Activated naive CD4-positive, alpha-beta T cell treated with anti-CD3 and anti-CD28 coated beads, Interleukin-2, amount 50 U/mL, for 72 hours (primary cell): ENCODE results near the gene CALN1. TPM values are rescaled to one million over a fixed set of nuclear protein-coding genes. Genes with fewer than 3 reads are reported as not detected.
"Not testable (repeated sequence)": the region's sequence is repeated elsewhere in the genome, so short reads cannot be mapped to it uniquely, and the experiment has no call there.

Experiments used
- ATAC-seq, 2 donors: fragments of 150-1000 bp; cut with Tn5 transposase; 2 replicates each; pipeline ENCODE4 v1.10.0; 2021; ENCODE audit warnings: mild to moderate bottlenecking in 2 of 2, moderate library complexity in 2 of 2
- DNase-seq, 2 donors: peaks; one replicate each; pipeline ENCODE4 v3.0.0; 2021 to 2022; ENCODE audit warnings: low spot score in 2 of 2
- H3K27ac Mint-ChIP-seq, 2 donors: one replicate each; pipeline ENCODE4 v1.8.0; 2022; ENCODE audit warnings: mild to moderate bottlenecking in 2 of 2, mixed read lengths in 2 of 2
- H3K36me3 Mint-ChIP-seq, 2 donors: one replicate each; pipeline ENCODE4 v1.8.0; 2022; ENCODE audit warnings: mixed read lengths in 2 of 2
- H3K9me3 Mint-ChIP-seq, 2 donors: one replicate each; pipeline ENCODE4 v1.8.0; 2022; ENCODE audit warnings: mixed read lengths in 2 of 2
- total RNA-seq, 2 donors: library from RNA; stranded (reverse); gene quantifications; one replicate each; pipeline ENCODE4 v1.2.3, GENCODE V29; 2022

CALN1 gene
- total RNA-seq, 2 donors from 2014 or later: not detected

DNA sequence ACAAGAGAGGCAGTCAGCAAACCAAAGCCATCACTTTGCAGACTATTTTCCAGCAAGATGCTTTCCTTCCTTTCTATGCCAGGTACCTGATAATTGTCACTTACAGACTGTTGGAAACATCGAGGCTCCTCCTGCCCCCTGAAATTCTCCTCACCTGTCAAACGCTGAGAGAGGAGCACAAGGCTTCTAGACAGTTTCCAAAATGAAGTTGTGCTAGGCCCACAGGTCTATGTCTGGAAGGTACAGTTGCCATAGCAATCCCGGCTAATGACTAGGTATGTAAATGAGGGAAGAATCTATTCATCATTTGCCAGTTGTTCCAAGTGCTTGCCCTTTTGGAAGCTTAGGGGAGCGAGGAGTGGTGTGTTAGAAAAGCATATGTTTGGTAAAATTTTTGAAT is 334.4 kb downstream of the CALN1 start:
- Mint-ChIP-seq H3K9me3 (peaks cover 8 to 15% of the 10 kb centered on the region in 2 donors), H3K27ac (no peak overlapping the region), H3K36me3 (no peaks in the 10 kb centered on the region)
- ATAC-seq: no peak
- no peak for DNase-seq

DNA sequence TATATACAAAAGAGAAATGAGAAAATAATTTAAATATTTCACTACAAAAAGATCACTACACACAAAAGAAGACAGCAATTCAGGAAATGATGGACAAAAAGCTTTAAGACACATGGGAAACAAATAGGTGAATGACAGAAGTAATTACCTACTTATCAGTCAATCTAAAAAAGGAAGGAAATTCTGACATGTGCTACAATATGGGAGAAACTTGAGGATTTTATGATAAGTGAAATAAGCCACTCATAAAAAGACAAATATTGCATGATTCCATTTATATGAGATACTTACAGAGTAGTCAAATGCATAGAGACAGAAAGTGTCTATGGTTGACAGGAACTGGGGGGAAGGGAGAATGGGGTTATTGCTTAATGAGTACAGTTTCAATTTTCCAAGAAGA is 339.2 kb downstream of the CALN1 start:
- H3K36me3 Mint-ChIP-seq: peaks cover 0 to 12% of the 10 kb centered on the region in 2 donors
- H3K9me3 Mint-ChIP-seq: peaks cover 23 to 24% of the 10 kb centered on the region in 2 donors
- ATAC-seq: no peak

DNA sequence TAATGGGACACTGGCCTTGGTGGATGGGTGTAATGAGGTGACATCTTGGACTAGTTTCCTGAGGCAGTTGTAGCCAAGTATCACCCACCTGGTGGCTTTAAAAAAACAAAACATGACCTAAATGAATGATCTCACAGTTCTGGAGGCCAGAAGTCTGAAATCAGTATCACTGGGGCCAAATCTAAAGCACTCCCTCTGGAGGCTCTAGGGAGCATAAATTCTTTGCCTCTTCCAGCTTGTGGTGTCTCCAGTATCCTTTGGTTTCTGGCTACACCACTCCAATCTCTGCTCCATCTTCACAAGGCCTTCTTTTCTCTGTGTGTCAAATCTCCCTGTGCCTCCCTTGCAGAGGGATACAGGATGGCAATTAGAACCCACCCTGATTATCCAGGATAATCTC is 342.9 kb downstream of the CALN1 start:
- Mint-ChIP-seq H3K27ac (no peak overlapping the region), H3K9me3 (peaks cover 19 to 20% of the 10 kb centered on the region in 2 donors), H3K36me3 (peaks cover 0 to 12% of the 10 kb centered on the region in 2 donors)
- no peak for ATAC-seq
- DNase-seq: no peak

More for the DNA sequence above, 339.2 kb downstream of the CALN1 start:
- no peak for DNase-seq
- H3K27ac Mint-ChIP-seq: no peak overlapping the region

DNA sequence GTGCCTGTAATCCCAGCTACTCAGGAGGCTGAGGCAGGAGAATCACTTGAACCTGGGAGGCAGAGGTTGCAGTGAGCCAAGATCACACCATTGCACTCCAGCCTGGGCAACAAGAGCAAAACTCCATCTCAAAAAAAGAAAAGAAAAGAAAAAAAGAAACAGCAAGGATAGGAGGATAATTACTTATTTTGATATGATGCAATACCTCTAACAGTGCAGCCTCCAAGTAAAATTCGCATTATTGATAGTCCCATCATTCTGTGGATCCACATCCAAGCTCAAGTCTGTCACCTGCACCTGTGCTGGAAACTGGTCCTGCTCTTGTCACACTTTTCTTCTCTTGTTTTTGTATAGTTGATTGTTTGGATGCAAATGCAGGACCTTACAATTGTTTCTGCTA is 346.4 kb downstream of the CALN1 start:
- not testable (repeated sequence) for H3K27ac Mint-ChIP-seq, ATAC-seq, DNase-seq
- Mint-ChIP-seq H3K36me3 (peaks cover 0 to 10% of the 10 kb centered on the region in 2 donors), H3K9me3 (peaks cover 15% of the 10 kb centered on the region in 2 donors)

DNA sequence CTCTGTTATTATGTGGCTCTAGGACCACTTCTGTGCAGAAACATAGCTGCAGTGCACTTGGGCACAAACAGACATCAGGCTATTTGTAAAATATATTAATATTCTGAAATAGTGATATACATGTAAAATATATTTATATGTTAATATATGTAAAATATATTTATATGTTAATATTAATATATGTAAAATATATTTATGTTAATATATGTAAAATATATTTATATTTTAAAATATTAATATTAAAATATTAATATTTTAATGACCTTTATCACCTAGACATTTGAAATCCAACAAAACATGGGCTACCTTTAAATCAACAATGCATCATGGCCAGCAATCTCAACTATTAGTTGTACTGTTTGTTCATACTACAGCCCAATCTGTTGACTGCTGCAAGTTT is 347.2 kb downstream of the CALN1 start:
- no peak for DNase-seq
- ATAC-seq: no peak
- peaks cover 0 to 8% of the 10 kb centered on the region in 2 donors for H3K36me3 Mint-ChIP-seq
- H3K27ac Mint-ChIP-seq: no peak overlapping the region
- H3K9me3 Mint-ChIP-seq: peaks cover 13 to 21% of the 10 kb centered on the region in 2 donors

DNA sequence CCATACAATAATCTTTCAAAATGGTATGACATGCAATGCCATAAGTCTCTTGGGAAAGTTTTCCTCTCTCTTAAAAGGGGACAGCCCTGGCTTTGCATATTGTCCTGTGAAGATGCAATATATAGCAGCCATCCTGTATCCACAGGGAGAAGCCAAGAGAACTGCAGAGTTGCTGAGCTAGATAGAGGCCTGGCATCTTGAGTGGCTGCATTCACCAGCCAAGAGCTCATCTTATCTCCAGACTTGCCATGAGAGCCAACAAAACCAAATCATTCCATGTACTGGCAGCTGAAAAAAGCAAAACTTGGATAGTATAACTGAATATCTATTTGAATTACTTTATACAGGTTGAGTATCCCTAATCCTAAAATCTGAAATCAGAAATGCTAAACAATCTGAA is 348.8 kb downstream of the CALN1 start:
- ATAC-seq (no peak), DNase-seq (no peak)
- H3K27ac Mint-ChIP-seq: no peak overlapping the region
- H3K36me3 Mint-ChIP-seq: peaks cover 0 to 8% of the 10 kb centered on the region in 2 donors
- H3K9me3 Mint-ChIP-seq: peaks cover 9 to 21% of the 10 kb centered on the region in 2 donors

DNA sequence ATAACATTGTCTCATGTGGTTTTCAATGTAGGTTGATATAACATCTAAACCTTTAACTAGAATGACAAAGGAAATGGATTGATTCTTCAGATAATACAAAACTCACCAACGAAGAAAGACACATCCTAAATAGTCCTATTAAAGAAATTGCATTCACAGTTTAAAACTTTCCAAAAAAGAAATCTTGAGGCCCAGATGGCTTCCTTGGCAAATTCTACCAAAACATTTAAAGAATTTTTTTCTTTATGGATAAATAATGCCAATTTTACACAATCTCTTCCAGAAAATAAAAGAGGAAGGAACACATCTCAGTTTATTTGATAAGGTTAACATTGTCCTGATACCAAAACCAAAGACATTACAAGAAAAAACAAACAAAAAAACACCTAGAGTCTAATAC is 349.5 kb downstream of the CALN1 start:
- no peak for DNase-seq
- ATAC-seq: no peak
- H3K9me3 Mint-ChIP-seq: peaks cover 13 to 21% of the 10 kb centered on the region in 2 donors
- peaks cover 0 to 8% of the 10 kb centered on the region in 2 donors for H3K36me3 Mint-ChIP-seq
- no peak overlapping the region for H3K27ac Mint-ChIP-seq

DNA sequence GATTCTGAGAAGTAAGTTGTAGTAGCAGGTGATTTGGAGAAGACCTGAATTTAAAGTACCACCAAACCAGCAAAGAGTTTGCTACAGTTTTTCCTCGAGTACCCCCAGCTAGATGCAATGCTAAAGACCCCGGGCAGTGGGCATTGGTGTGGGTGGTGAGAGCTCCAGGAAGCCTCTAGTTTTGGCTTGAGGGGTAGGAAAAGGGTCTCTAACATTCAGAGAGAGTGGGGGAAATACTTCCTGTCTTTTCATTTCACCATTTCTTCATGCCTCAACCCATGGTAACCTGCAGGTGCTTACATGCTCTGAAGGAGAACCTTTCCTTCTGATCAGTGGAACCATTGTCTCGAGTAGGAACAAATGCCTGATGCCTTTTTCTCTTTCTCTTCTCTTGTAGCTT is 352.2 kb downstream of the CALN1 start:
- DNase-seq (no peak), ATAC-seq (no peak)
- Mint-ChIP-seq H3K36me3 (peaks cover 0 to 9% of the 10 kb centered on the region in 2 donors), H3K9me3 (peaks cover 14 to 18% of the 10 kb centered on the region in 2 donors), H3K27ac (no peak overlapping the region)

DNA sequence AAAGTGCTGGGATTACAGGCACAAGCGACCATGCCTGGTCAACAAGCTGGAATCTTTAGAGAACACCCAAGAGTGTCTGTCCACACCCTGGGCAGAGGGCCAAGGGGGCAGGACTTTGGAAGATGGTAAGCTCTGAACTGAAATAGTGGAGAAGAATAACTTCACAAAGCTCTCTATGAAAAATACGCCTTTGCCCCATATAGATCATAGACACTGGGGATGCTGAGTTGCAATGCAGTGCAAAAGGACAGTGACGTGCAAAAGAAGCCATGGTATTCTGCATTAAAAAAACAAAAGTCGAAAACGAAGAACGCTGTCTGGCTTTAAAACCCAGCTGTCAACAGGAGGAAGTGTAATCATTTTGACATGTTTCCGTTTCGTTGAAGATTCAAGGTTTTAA is 353.6 kb downstream of the CALN1 start:
- H3K9me3 Mint-ChIP-seq: peaks cover 18 to 24% of the 10 kb centered on the region in 2 donors

GRCh38 chr7:72057796-72058195 is 354.3 kb downstream of the CALN1 start:
- ATAC-seq (no peak), DNase-seq (no peak)
- Mint-ChIP-seq H3K27ac (no peak overlapping the region), H3K9me3 (peaks cover 18 to 24% of the 10 kb centered on the region in 2 donors), H3K36me3 (peaks cover 0 to 14% of the 10 kb centered on the region in 2 donors)

More for the DNA sequence above, 353.6 kb downstream of the CALN1 start:
- no peak overlapping the region for H3K27ac Mint-ChIP-seq
- DNase-seq (no peak), ATAC-seq (no peak)
- H3K36me3 Mint-ChIP-seq: peaks cover 0 to 14% of the 10 kb centered on the region in 2 donors

DNA sequence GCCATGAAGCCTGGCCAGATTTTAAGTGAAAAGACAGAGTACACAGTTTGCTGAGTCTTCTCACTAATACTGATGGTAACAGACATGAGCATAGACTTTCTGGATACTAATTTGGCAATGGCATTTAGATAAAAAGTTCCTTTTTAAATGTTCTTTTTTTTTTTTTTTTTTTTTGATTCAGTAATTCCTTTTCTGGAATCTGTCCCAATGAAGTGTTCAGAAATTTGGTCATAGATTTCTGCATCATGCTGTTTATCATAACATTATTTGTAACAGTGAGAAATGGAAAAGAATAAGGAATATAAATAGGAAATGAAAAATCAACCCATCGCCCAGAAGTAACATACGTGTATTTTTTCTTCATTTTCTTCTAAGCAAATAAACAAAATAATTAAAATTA is 354.9 kb downstream of the CALN1 start:
- Mint-ChIP-seq H3K27ac (no peak overlapping the region), H3K9me3 (peaks cover 18 to 24% of the 10 kb centered on the region in 2 donors), H3K36me3 (peaks cover 0 to 14% of the 10 kb centered on the region in 2 donors)
- DNase-seq (no peak), ATAC-seq (no peak)

DNA sequence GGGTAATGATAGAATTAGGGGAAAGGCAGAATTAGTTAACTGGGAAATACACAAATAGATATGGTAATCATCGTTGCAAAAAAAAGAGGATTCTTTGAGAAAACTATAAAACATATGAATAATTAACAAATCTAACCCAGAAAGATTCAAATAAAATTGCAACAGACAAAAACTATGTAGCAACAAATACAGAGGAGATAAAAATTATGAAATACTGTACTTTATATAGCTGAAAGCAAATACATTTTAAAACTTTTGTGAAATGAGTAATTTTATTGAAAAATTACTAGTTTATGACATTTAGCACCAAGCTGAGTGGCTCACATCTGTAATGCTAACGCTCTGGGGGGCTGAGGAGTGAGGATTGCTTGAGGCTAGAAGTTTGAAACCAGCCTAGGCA is 356.7 kb downstream of the CALN1 start:
- no peak for ATAC-seq
- DNase-seq: no peak
- H3K27ac Mint-ChIP-seq: no peak overlapping the region
- H3K36me3 Mint-ChIP-seq: peaks cover 0 to 6% of the 10 kb centered on the region in 2 donors
- peaks cover 9% of the 10 kb centered on the region in 2 donors for H3K9me3 Mint-ChIP-seq

DNA sequence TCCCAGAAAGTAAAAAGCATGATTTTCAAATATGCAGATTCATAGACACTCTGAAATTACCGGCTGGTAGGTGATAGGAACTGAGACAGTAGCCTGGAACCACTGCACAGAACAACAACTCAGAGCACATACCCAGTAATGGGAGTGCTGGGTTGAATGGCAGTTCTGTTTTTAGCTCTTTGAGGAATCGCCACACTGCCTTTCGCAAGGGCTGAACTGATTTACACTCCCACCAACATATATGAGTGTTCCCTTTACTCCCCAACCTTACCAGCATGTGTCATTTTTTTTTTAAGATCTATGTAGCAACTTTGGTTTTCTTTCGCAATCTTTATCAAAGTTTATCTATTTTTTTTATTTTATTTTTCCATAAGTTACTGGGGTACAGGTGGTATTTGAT is 358.8 kb downstream of the CALN1 start:
- DNase-seq (no peak), ATAC-seq (no peak)
- Mint-ChIP-seq H3K9me3 (peaks cover 6 to 13% of the 10 kb centered on the region in 2 donors), H3K27ac (no peak overlapping the region), H3K36me3 (peaks cover 0 to 6% of the 10 kb centered on the region in 2 donors)

DNA sequence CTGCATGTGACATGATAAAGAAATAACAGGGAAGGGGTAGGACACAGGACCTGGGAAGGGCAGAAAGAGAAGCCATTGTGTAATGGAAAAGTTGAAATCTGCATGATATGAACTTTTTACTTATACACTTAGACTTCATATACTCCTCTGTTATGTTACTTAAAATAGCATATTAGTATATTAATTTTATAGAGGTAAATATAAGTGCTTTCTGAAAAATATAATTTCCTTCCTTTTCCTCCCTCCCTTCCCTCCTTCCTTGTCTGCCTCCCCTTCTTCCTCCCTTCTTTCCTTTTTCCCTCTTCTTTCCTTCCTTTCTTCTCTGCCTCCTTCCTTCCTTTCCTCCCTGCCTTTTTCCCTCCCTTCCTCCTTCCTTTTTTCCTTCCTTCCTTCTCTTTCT is 363.7 kb downstream of the CALN1 start:
- H3K27ac Mint-ChIP-seq: no peak overlapping the region
- no peaks in the 10 kb centered on the region for H3K36me3 Mint-ChIP-seq
- H3K9me3 Mint-ChIP-seq: peaks cover 7 to 8% of the 10 kb centered on the region in 2 donors
- DNase-seq (no peak), ATAC-seq (no peak)

DNA sequence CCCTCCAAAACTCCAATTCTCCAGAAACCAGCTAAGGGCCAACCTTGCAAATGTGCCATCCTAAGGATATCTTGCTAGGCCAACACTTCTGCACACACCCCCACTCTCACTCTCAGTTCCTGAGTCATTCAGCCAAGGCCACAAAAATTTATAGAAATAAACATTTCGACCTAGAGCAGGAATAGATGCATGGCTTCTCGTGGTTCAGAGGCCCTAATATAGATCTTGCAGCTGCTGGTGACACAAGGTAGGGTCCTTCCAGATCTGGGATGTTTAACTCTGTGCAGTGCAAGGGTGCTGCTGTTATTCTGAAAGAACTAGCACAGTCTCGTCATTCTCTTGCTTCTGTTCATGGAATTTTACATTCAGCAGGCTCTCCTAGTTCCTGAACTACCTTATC is 369.3 kb downstream of the CALN1 start:
- H3K9me3 Mint-ChIP-seq: peaks cover 13 to 14% of the 10 kb centered on the region in 2 donors
- ATAC-seq: no peak
- DNase-seq: no peak
- H3K27ac Mint-ChIP-seq: no peak overlapping the region
- H3K36me3 Mint-ChIP-seq: peaks cover 0 to 5% of the 10 kb centered on the region in 2 donors

GRCh38 chr7:72040641-72041040 is 371.5 kb downstream of the CALN1 start:
- H3K9me3 Mint-ChIP-seq: peaks cover 13 to 18% of the 10 kb centered on the region in 2 donors
- DNase-seq (no peak), ATAC-seq (no peak)
- H3K27ac Mint-ChIP-seq: no peak overlapping the region
- H3K36me3 Mint-ChIP-seq: peaks cover 0 to 5% of the 10 kb centered on the region in 2 donors

- no peak overlapping the region for H3K27ac Mint-ChIP-seq
- no peak for ATAC-seq
- peaks cover 9 to 16% of the 10 kb centered on the region in 2 donors for H3K9me3 Mint-ChIP-seq
These were observed 372.7 kb downstream of the CALN1 start for GRCh38 chr7:72039460-72039859.

DNA sequence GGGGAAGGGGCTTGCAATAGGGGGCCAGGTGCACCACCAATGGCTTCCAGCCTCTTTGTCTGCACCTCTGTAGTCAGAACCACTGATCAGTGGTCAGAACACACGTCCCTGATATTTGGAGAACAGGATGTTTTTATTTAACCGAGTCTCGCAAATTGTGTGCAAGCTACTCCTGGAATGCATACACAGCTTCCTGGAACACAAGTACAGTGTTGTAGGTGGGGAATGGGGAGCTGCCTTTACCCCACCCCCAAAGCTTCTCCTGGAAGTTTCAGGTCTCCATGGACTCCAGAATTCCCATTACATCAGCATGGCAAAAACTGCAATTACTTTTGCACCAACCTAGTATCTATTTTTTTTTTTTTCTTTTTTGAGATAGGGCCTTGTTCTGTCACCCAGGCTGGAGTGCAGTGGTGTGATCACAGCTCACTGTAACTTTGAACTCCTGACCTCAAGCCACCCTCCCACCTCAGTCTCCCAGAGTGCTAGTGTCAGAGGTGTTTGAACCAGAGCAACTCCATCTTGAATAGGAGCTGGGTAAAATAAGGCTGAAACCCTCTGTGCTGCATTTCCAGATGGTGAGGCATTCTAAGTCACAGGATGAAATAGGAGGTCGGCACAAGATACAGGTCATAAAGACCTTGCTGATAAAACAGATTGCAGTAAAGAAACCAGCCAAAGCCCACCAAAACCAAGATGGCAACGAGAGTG is 374.0 kb downstream of the CALN1 start:
- peaks cover 17 to 23% of the 10 kb centered on the region in 2 donors for H3K9me3 Mint-ChIP-seq
- H3K27ac Mint-ChIP-seq: no peak overlapping the region
- ATAC-seq: no peak
- DNase-seq: no peak
- peaks cover 0 to 11% of the 10 kb centered on the region in 2 donors for H3K36me3 Mint-ChIP-seq

More at GRCh38 chr7:72039460-72039859, 372.7 kb downstream of the CALN1 start:
- DNase-seq: no peak
- peaks cover 0 to 5% of the 10 kb centered on the region in 2 donors for H3K36me3 Mint-ChIP-seq
